ENCODE data around the gene RNF223. TPM values are rescaled to one million over a fixed set of nuclear protein-coding genes. Genes with fewer than 3 reads are reported as not detected.

RNF223 gene
- total RNA-seq, 1 experiment from 2014 or later, result not detected

DNA sequence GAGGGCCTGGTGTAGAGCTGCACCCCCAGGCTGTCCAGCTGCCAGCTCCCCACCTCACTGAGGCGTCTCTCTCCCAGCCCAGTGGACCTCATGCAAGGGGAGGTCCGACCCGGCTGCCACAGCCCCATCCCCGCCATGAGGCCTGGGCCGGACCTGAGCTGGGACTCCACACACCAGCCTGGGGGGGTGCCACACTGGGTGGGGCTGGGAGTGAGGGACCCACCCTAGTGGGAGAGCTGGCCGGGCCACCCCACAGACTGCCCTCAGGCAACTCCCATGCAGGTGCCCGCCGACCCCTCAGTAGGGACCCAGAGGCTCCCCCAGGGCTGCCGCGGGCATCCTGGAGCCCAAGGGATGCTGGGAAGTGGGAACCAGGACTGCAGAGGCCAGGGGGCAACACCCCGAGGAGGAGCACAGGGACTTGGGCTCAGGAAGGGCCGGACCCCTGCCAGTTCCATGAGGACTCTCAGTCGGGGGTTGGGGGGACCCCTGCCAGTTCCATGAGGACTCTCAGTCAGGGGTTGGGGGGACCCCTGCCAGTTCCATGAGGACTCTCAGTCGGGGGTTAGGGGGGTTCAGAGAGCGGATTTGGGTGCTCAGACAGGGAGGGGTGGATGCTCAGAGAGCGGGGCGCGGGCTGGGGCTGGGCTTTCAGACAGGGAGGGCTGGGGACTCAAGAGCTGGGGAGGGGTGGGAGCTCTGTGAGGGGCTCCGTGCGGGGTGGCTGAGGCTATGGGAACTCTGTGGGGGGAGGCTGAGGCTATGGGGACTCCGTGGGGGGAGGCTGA, 1.2 kb upstream of the RNF223 start:
- no peak overlapping the region for H4K91ac ChIP-seq (ENCODE audit: insufficient read length, low read depth, low read length)
- DNase-seq, result no peak
- no peak overlapping the region for H3K18ac ChIP-seq (ENCODE audit: insufficient read length, low read depth, low read length)
- H2BK5ac ChIP-seq (ENCODE audit: insufficient read length, low read length), result no peak overlapping the region
- H3T11ph ChIP-seq (ENCODE audit: low read length), result no peak overlapping the region
- no peak overlapping the region for H3K4me2 ChIP-seq (ENCODE audit: insufficient read depth, insufficient read length, low read length)
- H4K20me1 ChIP-seq (ENCODE audit: control insufficient read depth, insufficient read depth, insufficient read length), result no peaks in the 10 kb centered on the region
- H2BK15ac ChIP-seq (ENCODE audit: low read depth, low read length), result no peak overlapping the region
- H4K8ac ChIP-seq (replicated peaks; ENCODE audit: insufficient read length, low read depth, low read length), result no peak overlapping the region
- Mint-ChIP-seq H3K4me3 (no peak overlapping the region), H3K36me3 (ENCODE audit: insufficient read depth in 1 of 3, low read depth in 3 of 3) (no peaks in the 10 kb centered on the region), H3K27ac (no peak overlapping the region), H3K4me1 (peaks cover 0 to 4% of the 10 kb centered on the region in 2 experiments; a peak in 1 of 4 replicates), H3K9me3 (no peaks in the 10 kb centered on the region; a peak in 1 of 5 replicates), H3K27me3 (ENCODE audit: low read depth) (peaks cover 27% of the 10 kb centered on the region)
- TF ChIP-seq, protein P1, sequence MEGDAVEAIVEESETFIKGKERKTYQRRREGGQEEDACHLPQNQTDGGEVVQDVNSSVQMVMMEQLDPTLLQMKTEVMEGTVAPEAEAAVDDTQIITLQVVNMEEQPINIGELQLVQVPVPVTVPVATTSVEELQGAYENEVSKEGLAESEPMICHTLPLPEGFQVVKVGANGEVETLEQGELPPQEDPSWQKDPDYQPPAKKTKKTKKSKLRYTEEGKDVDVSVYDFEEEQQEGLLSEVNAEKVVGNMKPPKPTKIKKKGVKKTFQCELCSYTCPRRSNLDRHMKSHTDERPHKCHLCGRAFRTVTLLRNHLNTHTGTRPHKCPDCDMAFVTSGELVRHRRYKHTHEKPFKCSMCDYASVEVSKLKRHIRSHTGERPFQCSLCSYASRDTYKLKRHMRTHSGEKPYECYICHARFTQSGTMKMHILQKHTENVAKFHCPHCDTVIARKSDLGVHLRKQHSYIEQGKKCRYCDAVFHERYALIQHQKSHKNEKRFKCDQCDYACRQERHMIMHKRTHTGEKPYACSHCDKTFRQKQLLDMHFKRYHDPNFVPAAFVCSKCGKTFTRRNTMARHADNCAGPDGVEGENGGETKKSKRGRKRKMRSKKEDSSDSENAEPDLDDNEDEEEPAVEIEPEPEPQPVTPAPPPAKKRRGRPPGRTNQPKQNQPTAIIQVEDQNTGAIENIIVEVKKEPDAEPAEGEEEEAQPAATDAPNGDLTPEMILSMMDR (conservative IDR thresholded peaks at IDR 0.05), result no peak
- H2BK20ac ChIP-seq (ENCODE audit: low read depth, low read length, poor library complexity, severe bottlenecking), result no peak overlapping the region
- H3K79me1 ChIP-seq (ENCODE audit: insufficient read depth, low read depth, low read length, poor library complexity, severe bottlenecking), result no peaks in the 10 kb centered on the region
- H3K4me1 ChIP-seq (ENCODE audit: insufficient read depth, low read length), result no peaks in the 10 kb centered on the region
- no peak overlapping the region for H3K56ac ChIP-seq (ENCODE audit: insufficient read length, low read depth, low read length)
- WGBS (ENCODE audit: extremely low coverage, insufficient read length, low lambda C conversion rate), result no CpG with 5 or more reads among the region's 21 CpGs
- H3K23ac ChIP-seq (ENCODE audit: insufficient read length, low read depth, low read length), result no peak overlapping the region
- no peak overlapping the region for H3K27ac ChIP-seq (ENCODE audit: insufficient read length, low read depth, low read length)
- H2BK12ac ChIP-seq (ENCODE audit: insufficient read length, low read depth, low read length), result no peak overlapping the region
- no peaks in the 10 kb centered on the region for H3K79me2 ChIP-seq (ENCODE audit: insufficient read depth, low read length)
- H3K27me3 ChIP-seq (ENCODE audit: insufficient read depth, low read length), result no peaks in the 10 kb centered on the region
- no peak overlapping the region for H2AK5ac ChIP-seq (ENCODE audit: insufficient read length, low read length)
- no peak overlapping the region for H2AFZ ChIP-seq (ENCODE audit: low read length)
- H4K5ac ChIP-seq (ENCODE audit: insufficient read length, low read depth, low read length), result no peak overlapping the region
- H3K9ac ChIP-seq (ENCODE audit: extremely low read depth, insufficient read length, low read length), result no peak overlapping the region
- no peak overlapping the region for H2BK120ac ChIP-seq (ENCODE audit: low read depth, low read length, poor library complexity, severe bottlenecking)
- H3K23me2 ChIP-seq (ENCODE audit: insufficient read length, low read depth, low read length, poor library complexity, severe bottlenecking), result peaks cover 6% of the 10 kb centered on the region
- no peak overlapping the region for H3K14ac ChIP-seq (ENCODE audit: insufficient read depth, low read length)
- no peak overlapping the region for H3K4ac ChIP-seq (ENCODE audit: low read depth, low read length)
- H3K9me3 ChIP-seq (ENCODE audit: control insufficient read depth, low read depth, low read length), result no peaks in the 10 kb centered on the region
